ENCODE data around the gene ADCY1. TPM values are rescaled to one million over a fixed set of nuclear protein-coding genes. Genes with fewer than 3 reads are reported as not detected.
A peak's percentile ranks its signal among the peaks of the same experiment; 100 is the strongest.
"Not testable (repeated sequence)": the region's sequence is repeated elsewhere in the genome, so short reads cannot be mapped to it uniquely, and the experiment has no call there.

ADCY1 gene
- total RNA-seq = under 0.01 and 0.32 TPM in 2 replicates

DNA sequence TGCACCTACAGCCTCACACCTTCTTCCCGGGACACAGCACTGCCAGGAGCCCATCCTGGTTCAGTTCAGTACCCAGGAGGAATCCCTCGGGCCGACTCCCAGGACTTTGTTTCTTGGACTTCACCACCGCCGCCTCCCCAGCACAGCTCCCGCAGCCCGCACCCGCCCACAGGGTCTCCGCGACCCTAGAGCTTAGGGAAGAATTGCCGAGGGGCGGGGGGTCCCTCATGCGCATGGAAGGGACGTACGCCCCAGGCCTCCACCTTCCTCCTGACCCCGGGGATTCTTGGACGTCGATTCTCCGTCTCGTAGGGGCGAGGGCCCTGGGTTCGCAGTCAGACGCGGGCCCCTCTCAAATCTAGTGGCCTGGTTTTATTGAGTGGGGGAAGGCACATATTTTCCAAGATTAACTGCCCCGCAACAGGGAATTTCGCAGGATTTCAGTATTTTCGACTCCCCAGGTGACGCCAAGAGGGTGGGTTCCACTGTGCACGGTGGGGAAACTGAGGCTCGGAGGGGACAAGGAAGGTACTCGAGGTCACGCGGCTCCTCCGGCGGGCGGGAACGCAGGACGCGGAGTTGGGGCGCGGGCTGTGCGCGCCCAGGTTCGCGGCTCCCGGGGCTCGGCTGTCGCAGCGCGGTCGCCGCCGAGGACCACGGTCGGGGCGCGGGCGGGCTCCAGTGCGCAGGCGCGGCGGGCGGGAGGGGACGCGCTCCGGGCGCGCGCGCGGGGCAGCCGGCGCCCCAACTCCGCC lies at the start of gene ADCY1:
Gene ADCY1, plus strand, starts transcription at position 708 of the 755 bp plus-strand sequence. CDS start 176 bp downstream, outside the sequence.
- TF ChIP-seq, protein P1, sequence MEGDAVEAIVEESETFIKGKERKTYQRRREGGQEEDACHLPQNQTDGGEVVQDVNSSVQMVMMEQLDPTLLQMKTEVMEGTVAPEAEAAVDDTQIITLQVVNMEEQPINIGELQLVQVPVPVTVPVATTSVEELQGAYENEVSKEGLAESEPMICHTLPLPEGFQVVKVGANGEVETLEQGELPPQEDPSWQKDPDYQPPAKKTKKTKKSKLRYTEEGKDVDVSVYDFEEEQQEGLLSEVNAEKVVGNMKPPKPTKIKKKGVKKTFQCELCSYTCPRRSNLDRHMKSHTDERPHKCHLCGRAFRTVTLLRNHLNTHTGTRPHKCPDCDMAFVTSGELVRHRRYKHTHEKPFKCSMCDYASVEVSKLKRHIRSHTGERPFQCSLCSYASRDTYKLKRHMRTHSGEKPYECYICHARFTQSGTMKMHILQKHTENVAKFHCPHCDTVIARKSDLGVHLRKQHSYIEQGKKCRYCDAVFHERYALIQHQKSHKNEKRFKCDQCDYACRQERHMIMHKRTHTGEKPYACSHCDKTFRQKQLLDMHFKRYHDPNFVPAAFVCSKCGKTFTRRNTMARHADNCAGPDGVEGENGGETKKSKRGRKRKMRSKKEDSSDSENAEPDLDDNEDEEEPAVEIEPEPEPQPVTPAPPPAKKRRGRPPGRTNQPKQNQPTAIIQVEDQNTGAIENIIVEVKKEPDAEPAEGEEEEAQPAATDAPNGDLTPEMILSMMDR (IDR thresholded peaks at IDR 0.05; ENCODE audit: insufficient read depth, low read depth, low read length) = no peak
- peak within 1 kb of the TSS; percentile 45 for H3K4me3 ChIP-seq (ENCODE audit: low read depth, low read length)
- DNase-seq (ENCODE audit: low read depth) = no peak

DNA sequence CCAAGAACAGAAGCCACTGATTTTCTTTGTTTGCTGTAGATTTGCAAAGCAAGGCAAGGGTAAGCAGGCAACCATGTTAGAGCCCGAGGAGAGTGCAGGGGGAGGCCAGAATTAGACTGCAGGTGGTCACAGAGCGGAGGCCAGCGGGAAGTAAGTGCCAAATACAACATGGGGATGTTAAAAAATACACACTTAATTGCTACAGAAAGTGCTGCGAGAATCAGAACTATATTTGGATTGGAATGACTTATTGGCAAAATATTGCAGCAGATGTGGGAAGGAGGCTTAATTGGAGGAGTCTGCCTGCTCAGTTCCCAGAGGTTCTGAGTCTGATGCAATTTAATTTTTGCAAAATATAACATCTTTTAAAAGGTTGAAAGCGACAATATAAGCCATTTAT lies 49.7 kb upstream of the ADCY1 start:
- TF ChIP-seq, protein P1 (IDR thresholded peaks at IDR 0.05; ENCODE audit: insufficient read depth, low read depth, low read length) = no peak
- no peak for DNase-seq (ENCODE audit: low read depth)
- no peak overlapping the region for H3K4me3 ChIP-seq (ENCODE audit: low read depth, low read length)

DNA sequence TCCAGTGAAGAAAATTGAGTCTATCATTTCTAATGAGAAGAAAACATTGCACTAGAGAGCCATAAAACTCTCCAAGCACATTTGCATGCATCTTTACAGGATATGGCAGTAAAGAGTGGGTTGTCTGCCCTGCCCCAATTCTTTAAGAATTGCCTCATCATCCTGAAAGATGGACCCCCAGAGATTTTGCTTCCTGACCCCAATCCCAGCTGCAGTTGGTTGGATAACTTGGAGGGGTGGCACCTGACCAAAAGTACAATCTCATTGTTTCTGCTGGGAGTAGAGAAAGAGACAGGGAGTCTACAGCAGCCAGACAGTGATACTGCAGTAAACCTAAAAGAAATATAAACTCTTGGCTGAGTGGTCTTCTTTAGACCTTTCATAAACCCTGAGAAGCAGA lies 49.1 kb upstream of the ADCY1 start:
- DNase-seq (ENCODE audit: low read depth) = no peak
- TF ChIP-seq, protein P1 (IDR thresholded peaks at IDR 0.05; ENCODE audit: insufficient read depth, low read depth, low read length) = no peak
- no peak overlapping the region for H3K4me3 ChIP-seq (ENCODE audit: low read depth, low read length)

DNA sequence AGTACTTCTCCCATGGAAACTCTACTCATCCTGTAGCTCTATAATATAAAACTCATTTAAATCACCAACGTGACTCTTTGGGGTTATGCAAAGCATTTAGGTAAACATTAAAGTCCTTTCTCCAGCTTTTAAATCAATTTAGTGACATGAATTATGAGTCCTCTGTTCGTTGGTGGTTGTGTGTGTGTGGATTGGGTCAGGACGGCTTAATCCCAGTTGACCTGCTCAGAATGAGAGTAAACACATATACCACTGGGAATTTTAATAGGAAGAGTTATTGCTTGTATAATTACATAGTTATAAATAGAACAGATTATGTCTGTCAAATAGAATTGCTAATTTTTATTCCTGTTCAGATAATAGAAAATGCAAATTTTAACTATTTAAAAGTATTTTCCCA lies 30.7 kb upstream of the ADCY1 start:
- TF ChIP-seq, protein P1 (IDR thresholded peaks at IDR 0.05; ENCODE audit: insufficient read depth, low read depth, low read length) = no peak
- DNase-seq (ENCODE audit: low read depth) = no peak
- no peak overlapping the region for H3K4me3 ChIP-seq (ENCODE audit: low read depth, low read length)

DNA sequence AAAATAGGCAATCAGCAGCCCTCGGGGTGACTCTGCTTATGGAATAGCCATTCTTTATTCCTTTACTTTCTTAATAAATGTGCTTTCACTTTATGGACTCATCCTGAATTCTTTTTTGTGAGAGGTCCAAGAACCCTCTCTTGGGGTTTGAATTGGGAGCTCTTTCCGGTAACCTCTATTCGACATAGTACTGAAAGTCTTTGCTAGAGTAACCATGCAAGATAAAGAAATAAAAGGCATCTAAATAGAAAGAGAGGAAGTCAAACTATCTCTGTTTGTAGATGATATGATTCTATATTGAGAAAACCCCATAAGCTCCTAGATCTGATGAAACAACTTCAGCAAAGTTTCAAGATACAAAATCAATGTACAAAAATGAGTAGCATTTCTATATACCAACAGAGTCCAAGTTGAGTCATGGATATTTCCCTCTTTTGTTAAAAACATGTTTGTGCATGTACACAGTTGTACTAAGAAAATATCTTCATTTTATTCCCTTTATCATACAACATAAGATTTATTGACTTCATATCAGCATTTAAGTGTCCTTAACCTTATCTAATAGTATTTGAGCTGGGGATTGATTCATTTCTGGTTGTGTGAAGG lies 29.0 kb upstream of the ADCY1 start:
- not testable (repeated sequence) for H3K4me3 ChIP-seq (ENCODE audit: low read depth, low read length); DNase-seq (ENCODE audit: low read depth)

DNA sequence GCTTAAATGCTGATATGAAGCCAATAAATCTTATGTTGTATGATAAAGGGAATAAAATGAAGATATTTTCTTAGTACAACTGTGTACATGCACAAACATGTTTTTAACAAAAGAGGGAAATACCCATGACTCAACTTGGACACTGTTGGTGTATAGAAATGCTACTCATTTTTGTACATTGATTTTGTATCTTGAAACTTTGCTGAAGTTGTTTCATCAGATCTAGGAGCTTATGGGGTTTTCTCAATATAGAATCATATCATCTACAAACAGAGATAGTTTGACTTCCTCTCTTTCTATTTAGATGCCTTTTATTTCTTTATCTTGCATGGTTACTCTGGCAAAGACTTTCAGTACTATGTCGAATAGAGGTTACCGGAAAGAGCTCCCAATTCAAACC lies 25.3 kb upstream of the ADCY1 start:
- not testable (repeated sequence) for H3K4me3 ChIP-seq (ENCODE audit: low read depth, low read length); DNase-seq (ENCODE audit: low read depth)

DNA sequence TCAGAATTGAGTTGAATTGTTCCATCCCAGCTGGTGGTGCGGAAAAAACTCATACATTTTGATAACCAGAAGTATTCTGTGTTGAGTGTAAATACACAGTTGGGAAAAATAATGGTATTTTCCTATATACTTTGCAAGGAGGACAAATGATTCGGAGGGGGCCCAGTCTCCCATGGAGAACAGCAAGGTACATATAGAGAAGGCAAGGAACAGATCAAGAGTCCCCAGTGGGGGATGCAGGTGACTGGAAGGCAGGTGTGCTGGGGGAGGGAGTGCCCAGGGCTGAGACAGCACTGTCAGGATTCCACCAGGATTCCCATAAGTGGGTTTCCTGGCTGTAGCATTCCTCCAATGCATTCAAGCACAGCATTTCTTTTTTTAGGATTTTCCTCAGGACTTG lies 10.8 kb upstream of the ADCY1 start:
- TF ChIP-seq, protein P1 (IDR thresholded peaks at IDR 0.05; ENCODE audit: insufficient read depth, low read depth, low read length) = no peak
- no peak for DNase-seq (ENCODE audit: low read depth)
- no peak overlapping the region for H3K4me3 ChIP-seq (ENCODE audit: low read depth, low read length)
